SK-N-SH (cell line): ENCODE data around the gene CYS1. TPM values are rescaled to one million over a fixed set of nuclear protein-coding genes. Genes with fewer than 3 reads are reported as not detected.

ENCODE experiments used
- CTCF ChIA-PET: fragments of 300-600, 350-600 bp; formaldehyde crosslinking; extraction: SDS; loops from one replicate; lab custom pipeline; 2021; lab: Yijun Ruan, JAX
- POLR2A ChIA-PET: fragments of 350-600 bp; sonication (Branson Sonifier 250); formaldehyde crosslinking; extraction: SDS; loops from one replicate; lab custom pipeline; 2020; ENCODE audit warnings: antibody characterized with exemption, inconsistent platforms; lab: Yijun Ruan, JAX
- DNase-seq: peaks from one replicate; pipeline ENCODE4 v3.0.0; 2012
- H2AFZ ChIP-seq: fragments of 200-600 bp; sonication (generic); 2 replicates; pipeline ENCODE4 v1.8.1; 2016; ENCODE audit warnings: antibody characterized with exemption, mild to moderate bottlenecking, low read depth
- H3F3A ChIP-seq: fragments of 200-600 bp; sonication (generic); replicated peaks from 2 replicates; pipeline ENCODE3; 2016; ENCODE audit warnings: antibody characterized with exemption, mild to moderate bottlenecking; ENCODE audit not compliant: insufficient read depth
- H3K27ac ChIP-seq, 2 experiments: fragments of 200-500 bp in 1 of 2; fragments of 200-600 bp in 1 of 2; sonication (Bioruptor generic) in 1 of 2; sonication (generic), shearing (Covaris generic) in 1 of 2; 2 replicates each; pipeline versions ENCODE4 v1.5.1 to v1.6.1; 2014 to 2016; ENCODE audit warnings: low read depth in 2 of 2, inconsistent platforms in 1 of 2, low read length in 1 of 2, mild to moderate bottlenecking in 1 of 2, mixed read lengths in 1 of 2
- H3K27me3 ChIP-seq: fragments of 200-600 bp; sonication (generic), shearing (Covaris generic); 2 replicates; pipeline ENCODE4 v1.6.1; 2016; ENCODE audit warnings: mixed run types; ENCODE audit not compliant: insufficient read depth
- H3K36me3 ChIP-seq, 2 experiments: fragments of 200-500 bp in 1 of 2; fragments of 200-600 bp in 1 of 2; sonication (Bioruptor generic) in 1 of 2; sonication (generic) in 1 of 2; replicated peaks in 1 of 2; 2 replicates each; pipeline versions ENCODE3 to v1.5.1; 2014 to 2016; ENCODE audit warnings: low read length in 1 of 2, mild to moderate bottlenecking in 1 of 2; ENCODE audit not compliant: insufficient read depth in 2 of 2, control insufficient read depth in 1 of 2
- H3K4me1 ChIP-seq, 2 experiments: fragments of 200-500 bp in 1 of 2; fragments of 200-600 bp in 1 of 2; sonication (Bioruptor generic) in 1 of 2; sonication (generic), shearing (Covaris generic) in 1 of 2; 2 replicates each; pipeline versions ENCODE4 v1.5.1 to v1.6.1; 2014 to 2016; ENCODE audit warnings: low read depth in 1 of 2, low read length in 1 of 2, mixed run types in 1 of 2; ENCODE audit not compliant: insufficient read depth in 2 of 2, control insufficient read depth in 1 of 2
- H3K4me2 ChIP-seq: fragments of 200-600 bp; sonication (generic), shearing (Covaris generic); 2 replicates; pipeline ENCODE4 v1.6.1; 2017; ENCODE audit warnings: mixed run types
- H3K4me3 ChIP-seq, 2 experiments: fragments of 200-500 bp in 1 of 2; fragments of 200-600 bp in 1 of 2; sonication (Bioruptor generic) in 1 of 2; sonication (generic), shearing (Covaris generic) in 1 of 2; 2 replicates each; pipeline versions ENCODE4 v1.5.1 to v1.8.1; 2014 to 2016; ENCODE audit warnings: low read depth in 2 of 2, inconsistent platforms in 1 of 2, low read length in 1 of 2, mild to moderate bottlenecking in 1 of 2, mixed read lengths in 1 of 2, moderate library complexity in 1 of 2
- H3K79me2 ChIP-seq: fragments of 200-600 bp; sonication (generic); 2 replicates; pipeline ENCODE4 v1.8.1; 2017; ENCODE audit warnings: mild to moderate bottlenecking; ENCODE audit not compliant: insufficient read depth
- H3K9ac ChIP-seq: fragments of 200-600 bp; sonication (generic); 2 replicates; pipeline ENCODE4 v1.6.1; 2017; ENCODE audit warnings: mixed run types
- H3K9me2 ChIP-seq: fragments of 200-600 bp; sonication (generic); 2 replicates; pipeline ENCODE4 v1.6.1; 2017; ENCODE audit warnings: mixed run types
- H3K9me3 ChIP-seq: fragments of 200-600 bp; sonication (generic); 2 replicates; pipeline ENCODE4 v1.6.1; 2017; ENCODE audit warnings: mixed run types, mild to moderate bottlenecking, moderate library complexity
- H4K20me1 ChIP-seq: fragments of 200-600 bp; sonication (generic); 2 replicates; pipeline ENCODE4 v1.6.1; 2017; ENCODE audit warnings: mild to moderate bottlenecking, mixed run types; ENCODE audit not compliant: insufficient read depth
- ELF1 ChIP-seq: IDR thresholded peaks from 2 replicates; pipeline ENCODE4 v1.4.0; 2012
- EZH2phosphoT487 ChIP-seq: fragments of 200-600 bp; sonication (generic); IDR thresholded peaks from 2 replicates; pipeline ENCODE4 v1.6.1; 2017; ENCODE audit warnings: low read depth, mixed run types, mild to moderate bottlenecking, antibody characterized with exemption, moderate library complexity, borderline replicate concordance
- FOXJ3 ChIP-seq: sonication (generic); formaldehyde crosslinking; IDR thresholded peaks from 2 replicates; pipeline ENCODE4 v1.5.1; 2020; ENCODE audit warnings: mild to moderate bottlenecking, missing genetic modification reagents
- GABPA ChIP-seq: IDR thresholded peaks from 2 replicates; pipeline ENCODE4 v1.4.0; 2012; ENCODE audit warnings: low read depth, mild to moderate bottlenecking
- GATA2 ChIP-seq: sonication (generic); formaldehyde crosslinking; IDR thresholded peaks from 2 replicates; pipeline ENCODE4 v1.5.0; 2020; ENCODE audit warnings: mild to moderate bottlenecking, missing genetic modification reagents
- JUND ChIP-seq: IDR thresholded peaks from 2 replicates; pipeline ENCODE4 v1.4.0; 2012
- NRF1 ChIP-seq: IDR thresholded peaks from 2 replicates; pipeline ENCODE4 v1.6.1; 2012; ENCODE audit warnings: low read depth, mild to moderate bottlenecking, low read length
- RAD21 ChIP-seq: IDR thresholded peaks from 2 replicates; pipeline ENCODE4 v1.6.1; 2012; ENCODE audit warnings: mild to moderate bottlenecking, low read length
- SIN3A ChIP-seq: IDR thresholded peaks from 2 replicates; pipeline ENCODE4 v1.6.1; 2012; ENCODE audit warnings: low read depth, mild to moderate bottlenecking, low read length, moderate library complexity, borderline replicate concordance
- SMC3 ChIP-seq: IDR thresholded peaks from 2 replicates; pipeline ENCODE4 v1.6.1; 2012; ENCODE audit warnings: low read depth, low read length, improper control_type of control experiment
- TAF1 ChIP-seq: IDR thresholded peaks from 2 replicates; pipeline ENCODE4 v1.6.1; 2012; ENCODE audit warnings: low read depth, mild to moderate bottlenecking, low read length, moderate library complexity, borderline replicate concordance
- TCF12 ChIP-seq: IDR thresholded peaks from 2 replicates; pipeline ENCODE4 v1.4.0; 2012
- WGBS: methylation state at CpG from one replicate; pipeline ENCODE4 v1.1.6; 2017; ENCODE audit warnings: low lambda C conversion rate; 5-methylcytosine and 5-hydroxymethylcytosine counted together
- polyA plus RNA-seq, 3 experiments: library from polyadenylated mRNA; depleted of rRNA; stranded (reverse); fragments of >200 nt; gene quantifications; 2 replicates each; pipeline ENCODE4 v1.2.3, GENCODE V29; 2012
- TF ChIP-seq, protein P1 (sequence below): fragments of 150-350 bp; IDR thresholded peaks from 2 replicates; pipeline ENCODE4 v1.6.1; 2016; ENCODE audit warnings: mild to moderate bottlenecking, low read depth, low read length
- TF ChIP-seq, protein P2 (sequence below): fragments of 200-600 bp; sonication (generic); IDR thresholded peaks from 2 replicates; pipeline ENCODE4 v1.6.1; 2017; ENCODE audit warnings: antibody characterized with exemption, mild to moderate bottlenecking, moderate library complexity
- TF ChIP-seq, protein P3 (sequence below): IDR thresholded peaks from 2 replicates; pipeline ENCODE4 v1.4.0; 2012; ENCODE audit warnings: low read depth

Gene CYS1
- polyA plus RNA-seq, 1 of the 3 experiments (the other 2 are of a cell fraction) = 1.2 TPM

DNA sequence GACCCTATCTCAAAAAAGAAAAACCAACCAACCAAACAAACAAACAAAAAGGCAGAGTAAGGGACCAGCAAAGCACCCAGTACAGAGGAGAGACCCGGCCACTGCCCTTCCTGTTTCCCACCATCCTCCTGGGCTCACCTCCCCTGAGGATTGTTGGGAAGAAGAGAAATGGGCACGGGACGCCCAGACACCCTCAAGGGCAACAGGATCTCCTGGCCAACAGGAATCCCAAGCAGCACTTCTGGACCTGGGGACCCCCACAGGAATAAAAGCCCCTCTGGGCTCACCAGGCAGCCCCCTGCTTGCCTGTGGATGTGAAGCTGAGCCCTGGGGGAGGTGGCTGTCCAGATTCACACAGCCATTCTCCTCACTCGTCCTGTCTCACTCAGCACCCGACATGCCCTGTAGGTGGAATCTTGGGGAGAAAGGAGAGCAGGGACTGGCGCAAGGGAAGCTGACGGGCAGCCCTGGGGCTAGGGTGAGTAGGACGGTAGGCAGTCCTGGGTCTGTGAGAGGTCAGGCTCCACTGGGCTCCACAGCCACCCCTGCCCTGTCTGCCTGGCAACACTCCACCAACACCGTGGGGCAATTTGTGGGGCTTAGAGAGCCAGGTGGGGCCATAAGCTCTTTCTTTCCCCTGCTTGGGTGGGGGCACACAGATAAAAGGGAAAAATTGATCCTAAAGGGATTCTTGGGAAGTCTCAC lies 18.8 kb downstream of the CYS1 start:
- no peaks in the 10 kb centered on the region for H3K36me3 ChIP-seq
- ChIA-PET CTCF (interaction anchor here (1.1 to 6.3 kb wide), 11 partner anchors 10 to 373 kb away, joined by 3 to 125 read pairs (median 14); no protein-coding TSS in a partner anchor), POLR2A (interaction anchor here (1.0 to 1.4 kb wide), 3 partner anchors 60 to 629 kb away, joined by 3 read pairs; partner anchors contain the start of genes NOL10 and ODC1)
- H3K9ac ChIP-seq = no peak overlapping the region
- H3K4me2 ChIP-seq = no peak overlapping the region
- WGBS = 89% methylated on average over 9 of the region's 9 CpGs
- no peaks in the 10 kb centered on the region for H3K9me3 ChIP-seq
- no peaks in the 10 kb centered on the region for H3F3A ChIP-seq
- no peaks in the 10 kb centered on the region for H3K27me3 ChIP-seq
- no peak for TF ChIP-seq TCF12
- TF ChIP-seq GATA2 = no peak
- TF ChIP-seq RAD21 = no peak
- TF ChIP-seq SMC3 = no peak
- TF ChIP-seq SIN3A = no peak
- TF ChIP-seq, protein P1, sequence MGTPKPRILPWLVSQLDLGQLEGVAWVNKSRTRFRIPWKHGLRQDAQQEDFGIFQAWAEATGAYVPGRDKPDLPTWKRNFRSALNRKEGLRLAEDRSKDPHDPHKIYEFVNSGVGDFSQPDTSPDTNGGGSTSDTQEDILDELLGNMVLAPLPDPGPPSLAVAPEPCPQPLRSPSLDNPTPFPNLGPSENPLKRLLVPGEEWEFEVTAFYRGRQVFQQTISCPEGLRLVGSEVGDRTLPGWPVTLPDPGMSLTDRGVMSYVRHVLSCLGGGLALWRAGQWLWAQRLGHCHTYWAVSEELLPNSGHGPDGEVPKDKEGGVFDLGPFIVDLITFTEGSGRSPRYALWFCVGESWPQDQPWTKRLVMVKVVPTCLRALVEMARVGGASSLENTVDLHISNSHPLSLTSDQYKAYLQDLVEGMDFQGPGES = no peak
- TF ChIP-seq ELF1 = no peak
- TF ChIP-seq FOXJ3 (CRISPR knock-in tag) = no peak
- no peak for TF ChIP-seq TAF1
- TF ChIP-seq NRF1 = no peak
- TF ChIP-seq JUND = no peak
- TF ChIP-seq EZH2phosphoT487 = no peak
- TF ChIP-seq, protein P2, sequence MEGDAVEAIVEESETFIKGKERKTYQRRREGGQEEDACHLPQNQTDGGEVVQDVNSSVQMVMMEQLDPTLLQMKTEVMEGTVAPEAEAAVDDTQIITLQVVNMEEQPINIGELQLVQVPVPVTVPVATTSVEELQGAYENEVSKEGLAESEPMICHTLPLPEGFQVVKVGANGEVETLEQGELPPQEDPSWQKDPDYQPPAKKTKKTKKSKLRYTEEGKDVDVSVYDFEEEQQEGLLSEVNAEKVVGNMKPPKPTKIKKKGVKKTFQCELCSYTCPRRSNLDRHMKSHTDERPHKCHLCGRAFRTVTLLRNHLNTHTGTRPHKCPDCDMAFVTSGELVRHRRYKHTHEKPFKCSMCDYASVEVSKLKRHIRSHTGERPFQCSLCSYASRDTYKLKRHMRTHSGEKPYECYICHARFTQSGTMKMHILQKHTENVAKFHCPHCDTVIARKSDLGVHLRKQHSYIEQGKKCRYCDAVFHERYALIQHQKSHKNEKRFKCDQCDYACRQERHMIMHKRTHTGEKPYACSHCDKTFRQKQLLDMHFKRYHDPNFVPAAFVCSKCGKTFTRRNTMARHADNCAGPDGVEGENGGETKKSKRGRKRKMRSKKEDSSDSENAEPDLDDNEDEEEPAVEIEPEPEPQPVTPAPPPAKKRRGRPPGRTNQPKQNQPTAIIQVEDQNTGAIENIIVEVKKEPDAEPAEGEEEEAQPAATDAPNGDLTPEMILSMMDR = no peak
- TF ChIP-seq, protein P3, sequence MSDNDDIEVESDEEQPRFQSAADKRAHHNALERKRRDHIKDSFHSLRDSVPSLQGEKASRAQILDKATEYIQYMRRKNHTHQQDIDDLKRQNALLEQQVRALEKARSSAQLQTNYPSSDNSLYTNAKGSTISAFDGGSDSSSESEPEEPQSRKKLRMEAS = no peak
- no peak for TF ChIP-seq GABPA
- no peak for DNase-seq
- H2AFZ ChIP-seq = no peak overlapping the region
- no peak overlapping the region for H3K4me3 ChIP-seq
- no peaks in the 10 kb centered on the region for H4K20me1 ChIP-seq
- no peak overlapping the region for H3K27ac ChIP-seq
- no peaks in the 10 kb centered on the region for H3K79me2 ChIP-seq
- peaks cover 0 to 23% of the 10 kb centered on the region in 2 experiments; a peak in 1 of 4 replicates for H3K4me1 ChIP-seq
- H3K9me2 ChIP-seq = no peaks in the 10 kb centered on the region
